Measurements from ENCODE around the gene GPRIN3.

The GPRIN3 gene

GRCh38 chr4:89334311-89334710 lies 26.7 kb upstream of the GPRIN3 start:
- no peak for TF ChIP-seq CTCF (IDR thresholded peaks at IDR 0.05; ENCODE audit: control insufficient read depth, insufficient read depth, low read depth, low read length, missing control alignments)
- no peak for DNase-seq (ENCODE audit: low read depth)

GRCh38 chr4:89331686-89332544 lies 24.3 kb upstream of the GPRIN3 start:
- no peak overlapping the region for H3K4me3 ChIP-seq (ENCODE audit: control insufficient read depth, low read depth, low read length)
- DNase-seq (ENCODE audit: low read depth), result no peak
- no peak for TF ChIP-seq CTCF (IDR thresholded peaks at IDR 0.05; ENCODE audit: control insufficient read depth, insufficient read depth, low read depth, low read length, missing control alignments)

More at GRCh38 chr4:89334311-89334710, 26.7 kb upstream of the GPRIN3 start:
- H3K4me3 ChIP-seq (ENCODE audit: control insufficient read depth, low read depth, low read length), result no peak overlapping the region

- no peak overlapping the region for H3K4me3 ChIP-seq (ENCODE audit: control insufficient read depth, low read depth, low read length)
- no peak for TF ChIP-seq CTCF (IDR thresholded peaks at IDR 0.05; ENCODE audit: control insufficient read depth, insufficient read depth, low read depth, low read length, missing control alignments)
- no peak for DNase-seq (ENCODE audit: low read depth)
Measured at GRCh38 chr4:89331197-89331596, 23.6 kb upstream of the GPRIN3 start.

- TF ChIP-seq CTCF (IDR thresholded peaks at IDR 0.05; ENCODE audit: control insufficient read depth, insufficient read depth, low read depth, low read length, missing control alignments), result no peak
- DNase-seq (ENCODE audit: low read depth), result no peak
- no peak overlapping the region for H3K4me3 ChIP-seq (ENCODE audit: control insufficient read depth, low read depth, low read length)
Measured at GRCh38 chr4:89329280-89329679, 21.7 kb upstream of the GPRIN3 start.

- H3K4me3 ChIP-seq (ENCODE audit: control insufficient read depth, low read depth, low read length), result no peak overlapping the region
- TF ChIP-seq CTCF (IDR thresholded peaks at IDR 0.05; ENCODE audit: control insufficient read depth, insufficient read depth, low read depth, low read length, missing control alignments), result no peak
Measured at GRCh38 chr4:89324671-89325070, 17.1 kb upstream of the GPRIN3 start.

GRCh38 chr4:89322671-89323070 lies 15.1 kb upstream of the GPRIN3 start:
- no peak for DNase-seq (ENCODE audit: low read depth)
- no peak overlapping the region for H3K4me3 ChIP-seq (ENCODE audit: control insufficient read depth, low read depth, low read length)
- TF ChIP-seq CTCF (IDR thresholded peaks at IDR 0.05; ENCODE audit: control insufficient read depth, insufficient read depth, low read depth, low read length, missing control alignments), result no peak

More at GRCh38 chr4:89324671-89325070, 17.1 kb upstream of the GPRIN3 start:
- no peak for DNase-seq (ENCODE audit: low read depth)
